Endodermal cell (in vitro differentiated cells): ENCODE measurements around the gene EGLN3. TPM values are rescaled to one million over a fixed set of nuclear protein-coding genes. Genes with fewer than 3 reads are reported as not detected.

Experiments used
- DNase-seq: peaks from one replicate; pipeline ENCODE4 v3.0.0-alpha.2; 2017
- H3K27ac ChIP-seq: 2 replicates; pipeline ENCODE4 v1.5.1; 2013; ENCODE audit warnings: mild to moderate bottlenecking, low read depth, low read length, moderate library complexity
- H3K27me3 ChIP-seq: 2 replicates; pipeline ENCODE4 v1.6.1; 2013; ENCODE audit warnings: mild to moderate bottlenecking, low read length, moderate library complexity; ENCODE audit not compliant: insufficient read depth, control insufficient read depth, poor library complexity, severe bottlenecking
- H3K36me3 ChIP-seq: 2 replicates; pipeline ENCODE4 v1.7.0; 2013; ENCODE audit warnings: mild to moderate bottlenecking, low read length, moderate library complexity; ENCODE audit not compliant: control insufficient read depth, insufficient read depth
- H3K4me1 ChIP-seq: one replicate; pipeline ENCODE4 v1.7.0; 2013; ENCODE audit warnings: low read length; ENCODE audit not compliant: control insufficient read depth, insufficient read depth
- H3K4me3 ChIP-seq: 2 replicates; pipeline ENCODE4 v1.5.1; 2013; ENCODE audit warnings: mild to moderate bottlenecking, low read length, moderate library complexity
- H3K9ac ChIP-seq: 2 replicates; pipeline ENCODE4 v1.6.1; 2013; ENCODE audit warnings: mild to moderate bottlenecking, low read length, moderate library complexity; ENCODE audit not compliant: poor library complexity, severe bottlenecking; ENCODE audit errors: extremely low read depth
- H3K9me3 ChIP-seq: 2 replicates; pipeline ENCODE4 v1.6.1; 2013; ENCODE audit warnings: mild to moderate bottlenecking, low read length, moderate library complexity; ENCODE audit not compliant: control insufficient read depth
- H3K27ac Mint-ChIP-seq: 2 replicates; pipeline ENCODE4 v1.8.0; 2020; ENCODE audit warnings: mixed read lengths
- H3K27me3 Mint-ChIP-seq: 2 replicates; pipeline ENCODE4 v1.8.0; 2021; ENCODE audit warnings: mild to moderate bottlenecking, mixed read lengths; ENCODE audit not compliant: insufficient read depth
- H3K36me3 Mint-ChIP-seq: 2 replicates; pipeline ENCODE4 v1.8.0; 2020; ENCODE audit warnings: low read depth, mixed read lengths
- H3K4me1 Mint-ChIP-seq: 2 replicates; pipeline ENCODE4 v1.8.0; 2020; ENCODE audit warnings: mixed read lengths
- H3K4me3 Mint-ChIP-seq: 2 replicates; pipeline ENCODE4 v1.8.0; 2020; ENCODE audit warnings: mild to moderate bottlenecking, moderate library complexity, mixed read lengths
- H3K9me3 Mint-ChIP-seq: 2 replicates; pipeline ENCODE4 v1.8.0; 2020; ENCODE audit warnings: mild to moderate bottlenecking, mixed read lengths
- WGBS, 2 experiments: methylation state at CpG; one replicate each; pipeline versions ENCODE4 v1.1.5 to v1.1.7; 2013; ENCODE audit warnings: missing lambda C conversion rate in 2 of 2, mixed read lengths in 1 of 2; ENCODE audit not compliant: insufficient coverage in 1 of 2, insufficient read length in 1 of 2; 5-methylcytosine and 5-hydroxymethylcytosine counted together
- total RNA-seq, 2 donors: library from RNA; stranded (reverse); fragmentation: NEBNext Ultra II Directional in 1 of 2; extraction: Animal tissue kit (Norgen Biotek cat#: 25700) in 1 of 2; gene quantifications; 2 replicates in 1 of 2; 3 replicates in 1 of 2; pipeline ENCODE4 v1.2.1, GENCODE V29; 2021
- TF ChIP-seq, protein P1 (sequence below): fragments of 200-600 bp; sonication (generic); conservative IDR thresholded peaks from 2 replicates; pipeline ENCODE4 v1.5.0; 2021; ENCODE audit warnings: antibody characterized with exemption, mild to moderate bottlenecking

Gene EGLN3
- total RNA-seq, 2 donors from 2014 or later: 13.4 to 18.1 TPM

DNA sequence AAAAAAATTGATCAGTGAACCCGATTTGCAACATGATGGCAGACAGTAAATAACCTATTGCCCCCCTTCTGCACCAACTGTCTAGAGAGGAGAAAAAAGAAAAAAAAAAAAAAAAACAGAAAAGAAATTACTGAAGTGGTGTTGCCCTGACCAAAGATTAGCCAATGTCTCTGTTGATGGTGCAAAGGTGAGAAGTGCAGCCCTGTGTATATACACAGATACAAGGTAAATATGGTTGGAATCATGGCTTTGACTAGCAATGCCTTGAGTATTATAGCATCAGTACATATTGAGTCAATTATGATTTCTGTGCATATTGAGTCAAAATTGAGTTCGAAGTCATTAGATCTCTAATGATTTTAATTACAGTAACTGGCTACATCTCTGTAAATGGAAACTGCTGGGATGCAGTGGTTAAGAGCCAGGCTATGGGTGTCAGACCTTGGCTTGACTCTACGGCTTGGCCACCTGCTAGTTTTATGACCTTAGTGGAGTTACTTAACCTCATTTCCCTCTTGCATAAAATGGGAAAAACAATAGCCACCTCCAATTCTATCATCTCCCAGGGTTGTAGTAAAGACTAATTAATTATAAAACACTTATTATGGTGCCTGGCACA, 51.0 kb downstream of the EGLN3 start:
- Histone ChIP-seq H3K9me3 (peaks cover 12% of the 10 kb centered on the region), H3K27ac (no peak overlapping the region), H3K27me3 (no peaks in the 10 kb centered on the region), H3K36me3 (no peaks in the 10 kb centered on the region), H3K4me3 (no peak overlapping the region), H3K4me1 (no peaks in the 10 kb centered on the region), H3K9ac (no peak overlapping the region)
- Mint-ChIP-seq H3K4me3 (no peak overlapping the region), H3K9me3 (peaks cover 4% of the 10 kb centered on the region), H3K36me3 (no peaks in the 10 kb centered on the region), H3K4me1 (no peaks in the 10 kb centered on the region), H3K27me3 (no peaks in the 10 kb centered on the region), H3K27ac (no peak overlapping the region)
- TF ChIP-seq, protein P1, sequence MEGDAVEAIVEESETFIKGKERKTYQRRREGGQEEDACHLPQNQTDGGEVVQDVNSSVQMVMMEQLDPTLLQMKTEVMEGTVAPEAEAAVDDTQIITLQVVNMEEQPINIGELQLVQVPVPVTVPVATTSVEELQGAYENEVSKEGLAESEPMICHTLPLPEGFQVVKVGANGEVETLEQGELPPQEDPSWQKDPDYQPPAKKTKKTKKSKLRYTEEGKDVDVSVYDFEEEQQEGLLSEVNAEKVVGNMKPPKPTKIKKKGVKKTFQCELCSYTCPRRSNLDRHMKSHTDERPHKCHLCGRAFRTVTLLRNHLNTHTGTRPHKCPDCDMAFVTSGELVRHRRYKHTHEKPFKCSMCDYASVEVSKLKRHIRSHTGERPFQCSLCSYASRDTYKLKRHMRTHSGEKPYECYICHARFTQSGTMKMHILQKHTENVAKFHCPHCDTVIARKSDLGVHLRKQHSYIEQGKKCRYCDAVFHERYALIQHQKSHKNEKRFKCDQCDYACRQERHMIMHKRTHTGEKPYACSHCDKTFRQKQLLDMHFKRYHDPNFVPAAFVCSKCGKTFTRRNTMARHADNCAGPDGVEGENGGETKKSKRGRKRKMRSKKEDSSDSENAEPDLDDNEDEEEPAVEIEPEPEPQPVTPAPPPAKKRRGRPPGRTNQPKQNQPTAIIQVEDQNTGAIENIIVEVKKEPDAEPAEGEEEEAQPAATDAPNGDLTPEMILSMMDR: no peak
- 82 to 100% methylated on average over 2 to 3 of the region's 3 CpGs for WGBS, 2 experiments
- DNase-seq: no peak

DNA sequence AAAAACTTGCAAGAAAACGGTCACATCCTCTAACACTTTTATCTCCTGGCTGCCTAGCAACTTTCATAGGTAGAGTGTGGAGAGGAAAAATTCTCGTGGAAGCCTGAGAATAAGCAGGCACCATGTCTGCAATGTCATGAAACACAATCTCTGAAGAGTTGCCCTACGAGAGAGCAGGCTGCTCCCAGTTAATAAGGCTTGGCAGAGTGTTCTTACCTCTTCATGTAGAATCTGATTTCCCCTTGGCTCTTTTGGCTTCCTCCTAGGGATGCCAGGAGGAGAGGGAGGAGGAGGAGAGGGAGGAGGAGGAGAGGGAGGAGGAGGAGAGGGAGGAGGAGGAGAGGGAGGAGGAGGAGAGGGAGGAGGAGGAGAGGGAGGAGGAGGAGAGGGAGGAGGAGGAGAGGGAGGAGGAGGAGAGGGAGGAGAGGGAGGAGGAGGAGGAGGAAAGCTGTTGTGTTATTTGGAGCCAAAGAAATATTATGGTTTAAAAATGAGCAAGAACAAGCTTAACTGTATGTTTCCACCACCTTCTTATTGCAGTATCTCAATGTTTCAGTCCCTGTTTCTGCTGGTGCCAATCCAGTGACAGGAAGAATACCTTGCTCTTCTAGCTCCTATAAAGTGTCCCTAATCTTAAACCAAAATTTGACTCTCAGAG, 52.9 kb downstream of the EGLN3 start:
- Mint-ChIP-seq H3K9me3 (peaks cover 12% of the 10 kb centered on the region), H3K4me3 (no peak overlapping the region), H3K27me3 (no peaks in the 10 kb centered on the region), H3K27ac (no peak overlapping the region), H3K36me3 (peaks cover 5% of the 10 kb centered on the region), H3K4me1 (no peaks in the 10 kb centered on the region)
- Histone ChIP-seq H3K4me1 (no peaks in the 10 kb centered on the region), H3K27me3 (no peaks in the 10 kb centered on the region), H3K9ac (no peak overlapping the region), H3K36me3 (no peaks in the 10 kb centered on the region), H3K27ac (no peak overlapping the region), H3K4me3 (no peak overlapping the region), H3K9me3 (peaks cover 20% of the 10 kb centered on the region)
- TF ChIP-seq, protein P1: no peak
- DNase-seq: no peak
- 83 to 92% methylated on average over 2 of the region's 3 CpGs for WGBS, 2 experiments

DNA sequence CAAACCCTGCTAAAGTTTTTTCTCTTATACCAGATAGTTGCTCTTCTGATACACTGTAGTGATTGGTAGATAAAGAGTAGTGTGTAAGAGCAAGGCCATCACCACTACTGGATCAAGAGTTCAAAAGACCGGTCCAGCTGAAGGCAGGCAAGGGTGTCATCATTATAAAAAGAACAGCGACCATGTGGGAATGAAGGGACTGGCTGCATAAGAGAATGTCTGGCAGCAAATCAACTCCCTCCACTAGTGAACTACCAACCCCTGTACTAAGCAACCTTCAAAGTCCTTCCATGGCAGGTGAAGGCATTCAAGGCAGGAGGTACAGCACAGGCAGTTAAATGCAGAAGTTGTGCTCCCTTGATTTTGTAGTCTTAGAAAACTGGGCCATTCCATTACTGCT, 53.5 kb downstream of the EGLN3 start:
- Mint-ChIP-seq H3K27ac (no peak overlapping the region), H3K9me3 (peaks cover 12% of the 10 kb centered on the region), H3K27me3 (no peaks in the 10 kb centered on the region), H3K36me3 (peaks cover 5% of the 10 kb centered on the region), H3K4me1 (no peaks in the 10 kb centered on the region), H3K4me3 (no peak overlapping the region)
- Histone ChIP-seq H3K27me3 (no peaks in the 10 kb centered on the region), H3K4me3 (no peak overlapping the region), H3K9ac (no peak overlapping the region), H3K36me3 (no peaks in the 10 kb centered on the region), H3K27ac (no peak overlapping the region), H3K4me1 (no peaks in the 10 kb centered on the region), H3K9me3 (peaks cover 20% of the 10 kb centered on the region)
- WGBS, 2 experiments: 75 to 100% methylated on average over 1 to 2 of the region's 2 CpGs
- TF ChIP-seq, protein P1: no peak
- DNase-seq: no peak
